ENCODE results near the gene BMPR1B. TPM values are rescaled to one million over a fixed set of nuclear protein-coding genes. Genes with fewer than 3 reads are reported as not detected.

BMPR1B gene
- polyA plus RNA-seq, 2 of the 4 experiments (the other 2 are of a cell fraction), result 6.4 to 21.2 TPM

DNA sequence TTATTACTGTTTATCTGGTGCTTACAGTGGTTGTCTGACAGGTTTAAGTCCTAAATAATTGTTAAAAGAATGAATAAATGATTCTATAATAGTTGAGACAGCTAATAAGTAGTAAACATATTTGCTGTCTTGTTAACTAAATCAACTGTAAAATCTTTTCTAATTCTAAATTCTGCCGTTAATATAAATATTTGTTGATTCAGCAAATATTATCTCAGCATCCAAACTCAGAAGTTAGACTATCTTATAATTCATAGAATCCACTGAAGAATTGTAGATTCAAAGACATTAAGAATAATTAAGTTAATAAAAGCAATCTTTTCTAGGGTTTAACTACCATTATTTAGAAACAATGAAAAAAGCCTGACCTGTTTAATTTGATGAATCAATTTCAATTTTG, 256.3 kb downstream of the BMPR1B start:
- no peak overlapping the region for H3K4me2 ChIP-seq
- WGBS (ENCODE audit: missing lambda C conversion rate), result 89% methylated on average over 1 of the region's 1 CpG
- ChIA-PET POLR2A (no interaction called here), CTCF (no interaction called here)
- H3K4me1 ChIP-seq, result peaks cover 44% of the 10 kb centered on the region
- DNase-seq (ENCODE audit: low read depth in 1 of 2, low spot score in 1 of 2) (no peak), ATAC-seq (no peak), FAIRE-seq (no peak)
- no peak overlapping the region for H3K4me3 ChIP-seq
- H3K27ac ChIP-seq, result no peak overlapping the region
- H3K9me3 ChIP-seq, result no peaks in the 10 kb centered on the region
- TF ChIP-seq MAFK (IDR thresholded peaks at IDR 0.05; ENCODE audit: partially characterized antibody) (peak; percentile 92), CBX8 (IDR thresholded peaks at IDR 0.05) (no peak), HOXB5 (CRISPR knock-in tag; IDR thresholded peaks at IDR 0.05) (no peak), FOSL2 (IDR thresholded peaks at IDR 0.05) (no peak), FOSL2 (CRISPR knock-in tag; IDR thresholded peaks at IDR 0.05) (no peak), PHF8 (IDR thresholded peaks at IDR 0.05; ENCODE audit: borderline replicate concordance, low read depth) (no peak), MAZ (IDR thresholded peaks at IDR 0.05; ENCODE audit: borderline replicate concordance, low read depth, low read length) (no peak)
- TF ChIP-seq, protein P1, sequence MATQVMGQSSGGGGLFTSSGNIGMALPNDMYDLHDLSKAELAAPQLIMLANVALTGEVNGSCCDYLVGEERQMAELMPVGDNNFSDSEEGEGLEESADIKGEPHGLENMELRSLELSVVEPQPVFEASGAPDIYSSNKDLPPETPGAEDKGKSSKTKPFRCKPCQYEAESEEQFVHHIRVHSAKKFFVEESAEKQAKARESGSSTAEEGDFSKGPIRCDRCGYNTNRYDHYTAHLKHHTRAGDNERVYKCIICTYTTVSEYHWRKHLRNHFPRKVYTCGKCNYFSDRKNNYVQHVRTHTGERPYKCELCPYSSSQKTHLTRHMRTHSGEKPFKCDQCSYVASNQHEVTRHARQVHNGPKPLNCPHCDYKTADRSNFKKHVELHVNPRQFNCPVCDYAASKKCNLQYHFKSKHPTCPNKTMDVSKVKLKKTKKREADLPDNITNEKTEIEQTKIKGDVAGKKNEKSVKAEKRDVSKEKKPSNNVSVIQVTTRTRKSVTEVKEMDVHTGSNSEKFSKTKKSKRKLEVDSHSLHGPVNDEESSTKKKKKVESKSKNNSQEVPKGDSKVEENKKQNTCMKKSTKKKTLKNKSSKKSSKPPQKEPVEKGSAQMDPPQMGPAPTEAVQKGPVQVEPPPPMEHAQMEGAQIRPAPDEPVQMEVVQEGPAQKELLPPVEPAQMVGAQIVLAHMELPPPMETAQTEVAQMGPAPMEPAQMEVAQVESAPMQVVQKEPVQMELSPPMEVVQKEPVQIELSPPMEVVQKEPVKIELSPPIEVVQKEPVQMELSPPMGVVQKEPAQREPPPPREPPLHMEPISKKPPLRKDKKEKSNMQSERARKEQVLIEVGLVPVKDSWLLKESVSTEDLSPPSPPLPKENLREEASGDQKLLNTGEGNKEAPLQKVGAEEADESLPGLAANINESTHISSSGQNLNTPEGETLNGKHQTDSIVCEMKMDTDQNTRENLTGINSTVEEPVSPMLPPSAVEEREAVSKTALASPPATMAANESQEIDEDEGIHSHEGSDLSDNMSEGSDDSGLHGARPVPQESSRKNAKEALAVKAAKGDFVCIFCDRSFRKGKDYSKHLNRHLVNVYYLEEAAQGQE (IDR thresholded peaks at IDR 0.05), result no peak

DNA sequence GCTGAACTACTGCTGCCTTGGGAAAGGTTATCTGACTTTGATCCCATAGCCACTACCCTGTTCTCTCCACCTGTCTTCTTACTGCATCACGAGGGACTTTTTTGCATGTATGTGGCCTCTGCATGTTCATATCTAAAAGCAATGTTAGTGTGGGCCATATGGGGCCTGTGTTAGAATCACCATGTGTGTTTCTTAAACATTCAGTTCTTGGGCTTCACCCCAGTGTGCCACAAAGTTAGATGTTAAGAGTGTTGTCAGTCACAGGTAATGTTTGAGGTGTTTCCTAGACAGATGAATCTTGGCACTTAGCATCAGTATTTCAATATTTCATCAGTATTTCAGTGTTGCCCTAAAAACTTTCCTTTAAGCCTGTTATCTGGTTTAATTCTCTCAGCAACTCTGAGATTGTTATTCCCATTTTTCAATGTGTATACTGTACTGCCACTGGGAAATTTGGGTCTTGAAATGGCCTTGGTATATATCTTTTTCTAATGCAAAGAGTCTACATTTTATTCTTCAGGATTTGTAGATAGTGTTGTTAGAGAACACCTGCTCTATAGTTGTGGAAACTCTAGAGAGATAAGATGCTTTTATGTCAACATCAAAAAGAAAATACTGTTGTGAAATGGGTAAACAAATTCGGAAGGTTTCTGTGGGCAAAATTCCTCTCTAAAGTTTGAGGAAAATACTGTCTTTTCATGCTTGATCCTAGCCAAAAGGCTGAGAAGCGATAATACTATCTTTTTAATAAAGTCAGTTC, 259.7 kb downstream of the BMPR1B start:
- H3K4me2 ChIP-seq, result peak overlapping the region; percentile 75
- H3K27ac ChIP-seq, result peak overlapping the region; percentile 35 to 47; a peak in 2 of 6 replicates
- FAIRE-seq (no peak), ATAC-seq (peak in 1 of 2 experiments; percentile 47; a peak in 3 of 6 replicates), DNase-seq (ENCODE audit: low read depth in 1 of 2, low spot score in 1 of 2) (no peak)
- ChIA-PET POLR2A (no interaction called here), CTCF (no interaction called here)
- no peaks in the 10 kb centered on the region for H3K9me3 ChIP-seq
- TF ChIP-seq CEBPB (IDR thresholded peaks at IDR 0.05) (peak; percentile 19 to 38; a peak in 1 of 4 replicates), TP53 (CRISPR knock-in tag; IDR thresholded peaks at IDR 0.05) (no peak)
- no peak overlapping the region for H3K4me3 ChIP-seq
- WGBS (ENCODE audit: missing lambda C conversion rate), result 14% methylated on average over 3 of the region's 3 CpGs
- peaks cover 67% of the 10 kb centered on the region for H3K4me1 ChIP-seq

DNA sequence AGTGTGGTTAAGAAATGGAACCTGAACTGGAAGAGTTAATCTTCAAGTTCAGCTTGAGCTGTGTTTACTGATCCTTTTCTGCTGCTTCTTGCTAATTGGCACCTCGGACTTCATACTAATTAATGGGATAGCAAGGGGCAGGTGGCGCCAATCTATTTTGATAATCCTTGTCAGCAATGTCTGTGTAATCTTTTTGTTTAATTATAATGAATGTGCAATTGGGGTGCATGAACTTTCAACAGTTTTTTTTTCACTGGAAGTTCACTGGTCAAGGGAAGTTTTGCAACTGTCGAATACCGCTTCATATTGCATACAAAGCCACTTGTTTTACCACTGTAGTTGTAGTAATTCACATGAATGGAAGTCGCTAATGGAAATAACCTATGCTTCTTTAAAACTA, 261.0 kb downstream of the BMPR1B start:
- ATAC-seq (no peak), FAIRE-seq (no peak), DNase-seq (ENCODE audit: low read depth in 1 of 2, low spot score in 1 of 2) (no peak)
- TF ChIP-seq SMC3 (IDR thresholded peaks at IDR 0.05), result no peak
- peak in 1 of 2 experiments; percentile 56; a peak in 1 of 4 replicates for TF ChIP-seq CEBPB (IDR thresholded peaks at IDR 0.05)
- ChIA-PET CTCF (no interaction called here), POLR2A (no interaction called here)
- H3K4me3 ChIP-seq, result no peak overlapping the region
- 2% methylated on average over 5 of the region's 5 CpGs for WGBS (ENCODE audit: missing lambda C conversion rate)
- H3K4me2 ChIP-seq, result peak overlapping the region; percentile 75
- peak overlapping the region; percentile 53 to 67 for H3K27ac ChIP-seq
- H3K4me1 ChIP-seq, result peaks cover 65% of the 10 kb centered on the region
- H3K9me3 ChIP-seq, result no peaks in the 10 kb centered on the region

DNA sequence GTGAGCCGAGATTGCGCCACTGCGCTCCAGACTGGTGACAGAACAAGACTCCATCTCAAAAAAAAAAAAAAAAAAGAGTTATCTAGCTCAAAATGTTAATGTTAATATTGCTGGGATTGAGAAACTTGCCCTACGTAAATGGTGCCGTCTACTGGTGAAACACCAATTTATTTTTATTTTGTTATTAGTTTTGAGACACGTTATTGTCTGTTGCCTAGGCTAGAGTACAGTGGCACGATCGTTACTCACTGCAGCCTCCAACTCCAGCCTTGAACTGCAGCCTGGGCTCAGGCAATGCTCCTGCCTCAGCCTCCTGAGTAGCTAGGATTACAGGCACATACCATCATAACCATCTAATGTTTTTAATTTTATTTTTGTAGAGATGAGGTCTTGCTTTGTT, 262.8 kb downstream of the BMPR1B start:
- POLR2A ChIA-PET, result no interaction called here
- H3K4me2 ChIP-seq, result peak overlapping the region; percentile 75; the same call in 2 of the 3 replicates
- peak in 1 of 2 experiments; percentile 62 for DNase-seq (ENCODE audit: low read depth in 1 of 2, low spot score in 1 of 2)
- no peaks in the 10 kb centered on the region for H3K9me3 ChIP-seq
- CTCF ChIA-PET, result interaction anchor here (0.6 to 0.8 kb wide), 2 partner anchors 19 to 199 kb away, joined by 3 read pairs; no protein-coding TSS in a partner anchor
- TF ChIP-seq RAD21 (conservative IDR thresholded peaks at IDR 0.05 in 1 of 2, IDR thresholded peaks at IDR 0.05 in 1 of 2) (peak; percentile 12 to 45; a peak in 2 of 5 replicates), HOXB13 (CRISPR knock-in tag; IDR thresholded peaks at IDR 0.05; ENCODE audit: low read depth) (no peak)
- 57% methylated on average over 8 of the region's 8 CpGs for WGBS (ENCODE audit: missing lambda C conversion rate)
- no peak for FAIRE-seq
- H3K4me1 ChIP-seq, result peaks cover 64% of the 10 kb centered on the region
- H3K4me3 ChIP-seq, result no peak overlapping the region
- peak in 1 of 2 experiments; percentile 78; a peak in 3 of 6 replicates for ATAC-seq
- H3K27ac ChIP-seq, result peak overlapping the region; percentile 34 to 68; a peak in 3 of 6 replicates
